Measurements from ENCODE around the gene LINGO4.
"Not testable (repeated sequence)": the region's sequence is repeated elsewhere in the genome, so short reads cannot be mapped to it uniquely, and the experiment has no call there.

Gene LINGO4

DNA sequence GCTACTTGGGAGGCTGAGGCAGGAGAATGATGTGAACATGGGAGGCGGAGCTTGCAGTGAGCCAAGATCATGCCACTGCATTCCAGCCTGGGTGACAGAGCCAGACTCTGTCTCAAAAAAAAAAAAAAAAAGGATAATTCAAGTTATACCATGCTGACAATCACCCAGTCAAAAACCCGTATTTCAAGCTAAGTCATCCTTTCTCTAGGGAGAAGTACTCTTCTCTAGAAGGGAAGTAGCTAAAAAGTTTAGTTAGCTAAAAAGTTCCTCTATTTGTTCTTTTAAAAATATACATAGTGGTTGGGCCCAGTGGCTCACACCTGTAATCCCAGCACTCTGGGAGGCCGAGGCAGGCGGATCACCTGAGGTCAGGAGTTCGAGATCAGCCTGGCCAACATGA lies 24.5 kb downstream of the LINGO4 start:
- not testable (repeated sequence) for DNase-seq

DNA sequence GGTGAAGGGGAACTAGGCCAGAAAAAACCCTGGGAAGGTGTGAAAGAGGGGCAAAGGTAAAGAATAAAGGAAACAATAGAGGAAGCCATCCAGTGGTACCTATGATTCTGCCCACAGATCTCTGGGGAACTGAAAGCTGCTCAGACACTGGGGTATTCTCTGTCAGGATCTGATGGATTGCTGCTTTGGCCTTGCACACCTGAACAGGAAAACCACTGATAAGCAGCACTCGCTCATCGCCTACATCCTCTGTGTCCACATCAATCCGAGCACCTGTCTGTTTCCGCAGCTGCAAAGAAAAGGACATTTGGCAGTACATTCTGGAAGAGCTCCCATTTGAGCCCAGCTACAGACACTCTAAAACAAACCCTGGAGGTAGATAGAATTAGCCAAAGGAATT lies 25.4 kb downstream of the LINGO4 start:
- DNase-seq, result no peak

DNA sequence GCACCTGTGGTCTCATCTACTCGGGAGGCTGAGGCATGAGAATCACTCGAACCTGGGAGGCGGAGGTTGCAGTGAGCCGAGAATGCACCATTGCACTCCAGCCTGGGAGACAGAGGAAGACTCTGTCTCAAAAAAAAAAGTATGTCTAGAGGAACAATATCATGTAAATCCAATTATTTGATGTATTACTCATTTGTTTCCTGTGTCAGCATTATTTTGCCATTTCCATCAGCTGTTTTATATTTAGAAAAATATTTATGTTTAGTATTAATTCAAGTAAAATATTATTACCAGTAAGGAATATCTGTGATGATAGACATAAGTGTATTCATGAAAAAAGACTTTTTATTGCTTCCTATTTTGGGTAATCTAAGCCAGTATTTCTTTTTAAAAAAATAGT lies 27.9 kb downstream of the LINGO4 start:
- no peak for DNase-seq

DNA sequence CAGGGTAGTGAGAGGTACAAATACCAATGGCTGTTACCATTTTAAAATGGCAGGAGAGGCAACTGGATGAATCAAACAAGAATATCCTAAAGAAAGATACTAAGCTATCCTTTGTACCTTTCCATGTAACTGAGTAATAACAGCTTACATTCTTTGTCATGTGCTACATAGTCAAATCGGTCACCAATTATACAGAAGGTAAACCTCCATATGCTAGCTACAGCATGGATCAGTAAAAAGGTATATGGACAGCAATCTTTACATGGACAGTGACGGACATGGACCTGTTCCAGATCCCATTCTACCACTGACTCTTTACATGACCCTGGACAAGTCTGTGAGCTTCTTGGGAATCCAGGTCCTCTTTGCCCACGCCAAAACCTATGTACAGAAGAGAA lies 28.6 kb downstream of the LINGO4 start:
- DNase-seq, result no peak

DNA sequence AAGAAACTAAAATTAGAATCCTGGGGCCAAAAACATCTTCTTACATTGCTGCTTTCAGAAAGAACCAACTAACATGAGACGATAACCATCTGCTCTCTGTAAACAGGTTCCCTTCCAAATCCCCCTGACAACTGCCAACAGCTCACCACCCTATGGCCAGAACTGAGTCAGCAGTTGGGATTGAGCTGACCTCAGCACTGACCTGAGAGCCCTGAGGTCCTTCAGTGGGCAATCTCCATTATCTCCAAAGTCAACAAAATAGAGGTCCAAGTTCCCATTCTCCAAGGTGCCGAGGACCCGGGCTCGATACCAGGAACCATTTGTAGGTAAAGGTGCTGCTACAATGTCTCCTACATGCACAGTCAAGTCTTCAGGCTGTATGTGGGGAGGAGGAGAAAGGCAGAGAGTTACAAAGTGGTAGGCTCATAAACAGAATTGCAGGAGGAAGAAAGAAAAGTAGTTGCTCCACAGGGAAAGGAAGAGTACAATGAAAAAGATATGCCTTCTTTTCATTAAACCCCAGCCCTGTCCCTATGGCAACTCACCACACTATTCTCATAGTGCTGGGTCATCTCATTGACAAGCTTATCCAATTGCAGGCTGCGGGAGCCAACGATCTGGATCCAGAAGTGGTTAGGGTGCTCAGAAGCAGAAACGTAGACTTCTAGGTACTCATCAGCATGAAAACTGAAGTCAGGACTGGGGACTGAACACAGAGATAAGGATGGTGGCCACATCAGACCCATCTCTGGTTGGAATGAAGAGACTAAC lies 29.1 kb downstream of the LINGO4 start:
- DNase-seq, result no peak

DNA sequence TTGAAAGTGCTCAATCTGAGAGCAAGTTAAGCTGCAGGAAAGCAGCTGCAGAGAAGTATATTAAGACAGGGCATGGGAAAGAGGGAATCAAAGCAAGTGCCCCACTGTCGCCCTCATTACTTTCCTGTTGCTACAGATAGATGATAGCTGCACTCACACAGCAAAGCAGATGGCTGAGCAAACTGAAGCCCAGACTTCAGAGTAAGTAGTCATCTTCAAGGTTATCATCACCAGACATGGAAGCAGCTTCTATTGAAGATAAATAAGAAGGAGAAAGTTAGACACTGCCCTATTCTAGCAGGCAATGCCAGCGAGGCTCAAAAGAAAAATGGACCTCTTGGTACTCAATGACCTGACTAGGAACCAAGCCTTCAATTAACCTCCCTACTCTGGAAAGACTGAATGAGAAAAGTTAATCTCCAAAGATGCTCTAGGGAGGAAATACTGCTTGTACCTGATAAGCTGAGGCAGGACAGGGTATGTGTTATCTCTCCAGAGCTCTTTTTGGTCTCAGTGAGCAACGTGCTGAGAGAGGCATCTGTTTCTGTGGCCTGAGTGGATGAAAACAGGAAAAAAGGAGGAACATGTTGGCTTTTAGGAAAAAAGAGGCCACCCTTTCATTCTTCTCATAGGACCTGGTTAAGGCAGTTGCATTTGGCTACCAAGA lies 30.8 kb downstream of the LINGO4 start:
- DNase-seq, result no peak

DNA sequence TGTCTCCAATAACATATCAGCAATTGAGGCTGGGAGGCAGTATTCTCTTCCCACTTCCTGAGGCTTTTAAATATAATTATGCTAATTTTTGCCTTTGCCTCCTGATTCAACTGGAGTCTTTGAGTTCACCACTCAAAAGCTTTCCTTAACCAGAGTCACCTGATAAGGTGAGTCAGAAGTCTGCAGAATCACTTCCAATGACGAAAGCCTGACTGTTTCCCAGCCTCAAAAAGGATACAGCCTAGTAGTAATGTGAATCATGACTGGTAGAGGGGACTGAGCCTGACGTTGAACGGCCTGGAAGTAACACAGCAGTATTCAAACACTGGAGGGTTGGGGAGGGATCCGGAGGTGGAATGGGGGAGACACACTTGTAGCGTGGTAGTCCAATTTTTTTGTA lies 31.5 kb downstream of the LINGO4 start:
- no peak for DNase-seq

DNA sequence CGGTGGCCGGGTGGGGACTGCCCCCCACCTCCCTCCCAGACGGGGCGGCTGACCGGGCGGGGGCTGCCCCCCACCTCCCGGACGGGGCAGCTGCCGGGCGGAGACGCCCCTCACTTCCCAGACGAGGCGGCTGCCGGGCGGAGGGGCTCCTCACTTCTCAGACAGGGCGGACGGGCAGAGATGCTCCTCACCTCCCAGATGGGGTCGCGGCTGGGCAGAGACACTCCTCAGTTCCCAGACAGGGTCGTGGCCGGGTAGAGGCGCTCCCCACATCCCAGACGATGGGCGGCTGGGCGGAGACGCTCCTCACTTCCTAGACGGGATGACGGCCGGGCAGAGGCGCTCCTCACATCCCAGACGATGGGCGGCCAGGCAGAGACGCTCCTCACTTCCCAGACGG lies 35.9 kb downstream of the LINGO4 start:
- not testable (repeated sequence) for DNase-seq

DNA sequence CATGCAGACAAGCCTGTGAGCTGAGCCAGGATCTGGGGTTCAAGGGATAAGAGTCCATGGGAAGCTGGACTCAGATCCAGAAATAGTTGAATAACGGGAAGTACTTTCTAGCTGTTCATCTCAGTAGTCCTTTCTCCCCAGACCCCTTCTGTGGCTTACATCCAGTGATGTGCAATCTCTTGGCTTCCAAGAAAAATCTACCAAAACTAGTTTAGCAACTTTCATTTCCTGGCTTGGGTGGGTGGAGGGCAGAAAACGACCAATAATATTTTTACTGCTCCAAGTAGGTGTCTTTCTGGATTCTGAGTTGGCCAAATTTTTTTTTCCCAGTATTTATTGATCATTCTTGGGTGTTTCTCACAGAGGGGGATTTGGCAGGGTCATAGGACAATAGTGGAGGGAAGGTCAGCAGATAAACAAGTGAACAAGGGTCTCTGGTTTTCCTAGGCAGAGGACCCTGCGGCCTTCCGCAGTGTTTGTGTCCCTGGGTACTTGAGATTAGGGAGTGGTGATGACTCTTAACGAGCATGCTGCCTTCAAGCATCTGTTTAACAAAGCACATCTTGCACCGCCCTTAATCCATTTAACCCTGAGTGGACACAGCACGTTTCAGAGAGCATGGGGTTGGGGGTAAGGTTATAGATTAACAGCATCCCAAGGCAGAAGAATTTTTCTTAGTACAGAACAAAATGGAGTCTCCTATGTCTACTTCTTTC lies 36.7 kb downstream of the LINGO4 start:
- not testable (repeated sequence) for DNase-seq

DNA sequence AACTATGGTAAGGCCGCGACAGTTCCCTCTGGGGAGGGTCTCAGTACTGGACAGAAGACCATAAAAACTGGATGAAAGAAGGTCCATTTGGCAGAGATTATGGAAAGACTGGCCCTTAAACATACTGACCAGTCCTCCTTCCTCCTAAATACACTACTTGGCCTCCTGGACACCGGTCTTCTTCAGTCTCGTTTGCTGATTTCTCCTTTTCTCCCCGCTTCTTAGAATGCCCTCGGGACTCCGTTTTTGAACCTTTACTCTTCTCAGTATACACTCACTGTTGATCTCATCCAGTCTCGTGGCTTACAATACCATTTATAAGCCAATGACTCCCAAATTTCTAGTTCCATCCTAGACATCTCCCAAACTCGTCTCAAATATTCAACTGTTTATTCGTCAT lies 41.2 kb downstream of the LINGO4 start:
- no peak for DNase-seq

DNA sequence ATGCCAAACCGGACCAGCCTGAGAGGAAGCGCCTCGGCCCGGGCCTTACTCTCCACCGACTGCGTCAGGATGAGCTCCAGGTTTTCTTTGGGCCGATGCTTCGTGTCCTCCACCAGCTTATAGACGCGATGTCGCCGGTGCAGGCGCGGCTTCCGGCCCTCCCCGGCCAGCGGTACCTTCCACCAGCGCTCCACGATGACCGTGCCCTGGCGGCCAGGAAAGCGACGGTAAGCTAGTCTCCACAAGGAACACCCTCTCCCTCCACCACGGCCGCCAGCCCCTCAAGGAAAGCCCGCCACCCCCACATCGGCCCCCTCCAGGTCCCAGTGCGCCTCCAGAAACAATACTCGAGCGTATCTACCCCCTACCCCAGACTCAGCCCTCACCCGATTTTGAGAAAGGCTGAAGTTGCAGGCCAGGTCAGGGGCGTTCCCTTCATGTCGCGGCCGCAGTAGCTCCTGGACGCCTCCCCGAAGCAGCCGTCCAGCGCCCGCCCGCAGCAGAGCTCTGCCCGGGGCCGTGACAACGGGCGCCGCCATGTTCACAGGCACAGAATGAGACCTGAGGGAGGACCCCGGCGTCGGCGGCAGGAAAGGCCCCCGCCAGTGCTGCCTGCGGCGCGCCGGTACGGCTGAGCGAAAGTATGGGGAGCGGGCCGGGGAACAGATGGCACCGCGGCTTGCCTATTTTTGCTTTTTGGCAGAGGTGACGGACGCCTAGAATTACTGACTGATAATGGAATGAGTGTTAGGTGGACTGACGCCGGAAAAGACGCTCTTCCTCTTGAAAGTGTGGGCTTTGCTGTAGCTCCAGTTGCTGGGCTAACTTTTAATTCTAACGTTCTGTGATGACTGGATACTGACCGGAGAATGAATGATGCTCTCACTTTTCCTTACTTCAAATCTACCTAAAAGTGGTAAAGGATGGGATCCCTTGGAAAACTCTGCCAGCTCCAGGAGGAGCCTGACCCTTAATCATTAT lies 42.0 kb downstream of the LINGO4 start, which contains the start of gene MRPL9:
TSS of gene MRPL9 (minus strand) at position 556 of the 981 bp plus-strand sequence. CDS start at position 539, 17 bp downstream.
- peak; percentile 95 for DNase-seq

DNA sequence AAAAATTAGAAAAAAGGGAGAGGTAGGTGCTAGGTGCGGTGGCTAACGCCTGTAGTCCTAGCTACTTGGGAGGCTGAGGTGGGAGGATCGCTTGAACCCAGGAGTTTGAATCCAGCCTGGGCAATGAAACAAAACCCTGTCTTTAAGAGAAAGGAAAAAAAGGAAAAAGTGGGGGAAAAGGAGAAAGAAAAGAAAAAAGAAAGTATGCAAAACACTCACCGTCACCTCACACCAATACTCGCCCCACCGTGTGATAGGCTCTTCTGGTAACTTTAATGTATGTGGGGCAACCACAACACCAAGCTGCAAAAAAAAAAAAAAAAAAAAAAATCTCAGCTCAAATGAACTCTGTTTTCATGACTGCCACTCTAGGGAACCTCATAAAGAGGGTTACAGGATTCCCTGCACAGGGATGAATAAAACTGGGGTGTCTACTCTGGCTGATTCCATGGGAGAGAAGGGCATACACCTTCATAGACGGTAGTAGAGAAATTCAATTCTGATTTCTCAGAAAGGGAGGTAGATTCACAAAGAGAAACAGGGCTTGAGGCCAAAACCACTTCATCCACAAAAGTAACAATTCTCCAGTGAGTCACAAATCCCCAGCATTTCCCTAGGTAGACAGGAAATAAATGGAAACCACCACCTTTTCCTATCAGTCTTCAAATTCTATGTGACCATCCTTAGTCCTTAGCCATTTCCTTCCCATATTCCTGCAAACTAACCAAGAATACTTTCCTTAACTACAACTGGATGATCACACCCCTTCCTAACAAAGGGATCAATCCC lies 44.4 kb downstream of the LINGO4 start:
- DNase-seq, result no peak

DNA sequence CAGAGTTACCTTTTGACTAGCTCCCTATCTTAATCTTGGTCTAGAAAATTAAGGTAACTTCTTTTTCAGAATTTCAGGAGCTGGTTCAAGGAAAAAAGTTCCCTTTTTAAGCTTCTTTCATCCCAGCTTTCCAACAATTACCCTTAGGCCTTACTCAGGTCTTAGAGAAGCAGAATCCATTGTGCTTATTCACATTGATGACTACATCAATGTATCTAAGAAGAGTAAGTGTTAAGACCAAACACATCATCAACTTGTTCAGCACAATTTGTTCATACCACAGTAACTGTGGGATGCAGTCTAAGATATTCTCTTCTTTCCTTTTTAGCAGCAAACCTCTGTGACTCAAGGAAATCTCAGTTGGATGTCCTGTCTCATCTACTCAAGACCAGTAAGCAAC lies 46.0 kb downstream of the LINGO4 start:
- DNase-seq, result no peak

DNA sequence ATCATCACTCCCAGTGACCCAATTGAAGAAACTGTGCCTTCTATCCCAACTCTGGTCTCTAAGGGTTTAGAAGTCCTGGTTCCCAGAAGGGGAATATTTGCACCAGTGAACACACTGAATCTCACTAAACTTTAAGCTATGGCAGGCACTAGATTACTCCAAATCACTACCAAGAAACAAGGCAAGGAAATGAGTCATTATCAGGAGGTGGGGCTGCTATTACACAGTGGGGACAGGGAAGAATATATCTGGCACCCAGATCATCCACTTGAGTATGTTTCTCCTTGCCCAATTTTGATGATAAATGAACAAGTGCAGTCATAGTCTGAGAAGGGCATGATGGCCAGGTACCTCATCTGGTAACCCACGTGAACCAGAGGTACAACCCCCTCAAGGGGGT lies 48.9 kb downstream of the LINGO4 start:
- peak; percentile 50 for DNase-seq
